ENCODE results near the gene PRXL2B. TPM values are rescaled to one million over a fixed set of nuclear protein-coding genes. Genes with fewer than 3 reads are reported as not detected.

Gene PRXL2B
- total RNA-seq, 1 donor from 2014 or later, result 10.0 TPM

- H2AFZ ChIP-seq (replicated peaks), result no peak overlapping the region
- H3K4me3 ChIP-seq, result no peak overlapping the region
- H3K4me2 ChIP-seq, result no peak overlapping the region
- no peak for DNase-seq (ENCODE audit: low spot score)
- H3K36me3 Mint-ChIP-seq, result no peaks in the 10 kb centered on the region
- peaks cover 10% of the 10 kb centered on the region for H3K27me3 ChIP-seq
- H3K36me3 ChIP-seq, result no peaks in the 10 kb centered on the region
- no peak overlapping the region for H3K27ac ChIP-seq
- peaks cover 7% of the 10 kb centered on the region for H3K4me1 ChIP-seq
- H3K4me1 Mint-ChIP-seq, result peaks cover 18% of the 10 kb centered on the region
- no peak for TF ChIP-seq EZH2phosphoT487 (IDR thresholded peaks at IDR 0.05)
- no peak for TF ChIP-seq CTCF (IDR thresholded peaks at IDR 0.05)
- TF ChIP-seq EZH2 (IDR thresholded peaks at IDR 0.05), result no peak
- H3F3A ChIP-seq (ENCODE audit: low read depth), result peaks cover 14% of the 10 kb centered on the region
- H3K27me3 Mint-ChIP-seq (ENCODE audit: insufficient read depth, low read depth), result peaks cover 10% of the 10 kb centered on the region
- H3K9ac ChIP-seq, result no peak overlapping the region
- H4K20me1 ChIP-seq (ENCODE audit: low read depth), result no peaks in the 10 kb centered on the region
- no peaks in the 10 kb centered on the region for H3K9me3 Mint-ChIP-seq
- no peaks in the 10 kb centered on the region for H3K9me3 ChIP-seq (ENCODE audit: low read depth)
- H3K4me3 Mint-ChIP-seq, result no peak overlapping the region
- H3K27ac Mint-ChIP-seq, result peak overlapping the region; percentile 74
- no peaks in the 10 kb centered on the region for H3K79me2 ChIP-seq (ENCODE audit: low read depth)
Measured at GRCh38 chr1:2606881-2607621, 20.5 kb downstream of the PRXL2B start.

GRCh38 chr1:2607641-2608091 lies 21.1 kb downstream of the PRXL2B start:
- no peak overlapping the region for H3K9ac ChIP-seq
- H2AFZ ChIP-seq (replicated peaks), result no peak overlapping the region
- H3K79me2 ChIP-seq (ENCODE audit: low read depth), result no peaks in the 10 kb centered on the region
- H3K4me3 ChIP-seq, result no peak overlapping the region
- Mint-ChIP-seq H3K9me3 (peaks cover 4% of the 10 kb centered on the region), H3K4me3 (no peak overlapping the region), H3K27me3 (ENCODE audit: insufficient read depth, low read depth) (peaks cover 7% of the 10 kb centered on the region), H3K36me3 (no peaks in the 10 kb centered on the region), H3K4me1 (peaks cover 12% of the 10 kb centered on the region), H3K27ac (peak overlapping the region; percentile 74)
- no peaks in the 10 kb centered on the region for H4K20me1 ChIP-seq (ENCODE audit: low read depth)
- H3K4me1 ChIP-seq, result peaks cover 7% of the 10 kb centered on the region
- H3K36me3 ChIP-seq, result no peaks in the 10 kb centered on the region
- H3F3A ChIP-seq (ENCODE audit: low read depth), result peaks cover 14% of the 10 kb centered on the region
- DNase-seq (ENCODE audit: low spot score), result no peak
- peaks cover 9% of the 10 kb centered on the region for H3K27me3 ChIP-seq
- no peaks in the 10 kb centered on the region for H3K9me3 ChIP-seq (ENCODE audit: low read depth)
- TF ChIP-seq EZH2phosphoT487 (IDR thresholded peaks at IDR 0.05) (no peak), EZH2 (IDR thresholded peaks at IDR 0.05) (no peak), CTCF (IDR thresholded peaks at IDR 0.05) (no peak)
- no peak overlapping the region for H3K4me2 ChIP-seq
- H3K27ac ChIP-seq, result no peak overlapping the region

GRCh38 chr1:2609319-2610035 lies 22.9 kb downstream of the PRXL2B start:
- no peak for TF ChIP-seq CTCF (IDR thresholded peaks at IDR 0.05)
- no peak for TF ChIP-seq EZH2phosphoT487 (IDR thresholded peaks at IDR 0.05)

More at GRCh38 chr1:2609319-2610035, 22.9 kb downstream of the PRXL2B start:
- DNase-seq (ENCODE audit: low spot score), result no peak
- Mint-ChIP-seq H3K27me3 (ENCODE audit: insufficient read depth, low read depth) (peaks cover 7% of the 10 kb centered on the region), H3K4me3 (no peak overlapping the region), H3K4me1 (peaks cover 10% of the 10 kb centered on the region), H3K9me3 (peaks cover 11% of the 10 kb centered on the region), H3K36me3 (no peaks in the 10 kb centered on the region), H3K27ac (no peak overlapping the region)
- no peak overlapping the region for H3K4me3 ChIP-seq
- no peak overlapping the region for H3K4me2 ChIP-seq
- H3F3A ChIP-seq (ENCODE audit: low read depth), result peaks cover 14% of the 10 kb centered on the region
- no peak overlapping the region for H2AFZ ChIP-seq (replicated peaks)
- peaks cover 9% of the 10 kb centered on the region for H3K27me3 ChIP-seq
- no peaks in the 10 kb centered on the region for H3K36me3 ChIP-seq
- H3K9me3 ChIP-seq (ENCODE audit: low read depth), result no peaks in the 10 kb centered on the region
- H3K4me1 ChIP-seq, result peaks cover 7% of the 10 kb centered on the region
- no peaks in the 10 kb centered on the region for H4K20me1 ChIP-seq (ENCODE audit: low read depth)
- H3K9ac ChIP-seq, result no peak overlapping the region
- no peak overlapping the region for H3K27ac ChIP-seq
- H3K79me2 ChIP-seq (ENCODE audit: low read depth), result no peaks in the 10 kb centered on the region

Measured in neural progenitor cell (in vitro differentiated cells).